GM10847 (cell line): ENCODE data around the gene CMIP.

Source experiments
- POLR2A ChIP-seq: IDR thresholded peaks from 2 replicates; pipeline ENCODE4 v1.6.1; 2011; ENCODE audit not compliant: insufficient read length; ENCODE audit errors: extremely low read depth

CMIP gene

GRCh38 chr16:81595629-81596292 lies 151.2 kb downstream of the CMIP start:
- no peak for TF ChIP-seq POLR2A

GRCh38 chr16:81597079-81597658 lies 152.6 kb downstream of the CMIP start:
- TF ChIP-seq POLR2A, result no peak

GRCh38 chr16:81598083-81598482 lies 153.5 kb downstream of the CMIP start:
- no peak for TF ChIP-seq POLR2A

GRCh38 chr16:81599034-81599744 lies 154.6 kb downstream of the CMIP start:
- no peak for TF ChIP-seq POLR2A

- TF ChIP-seq POLR2A, result no peak
Observed at GRCh38 chr16:81600275-81600674, 155.7 kb downstream of the CMIP start.

GRCh38 chr16:81601008-81601428 lies 156.4 kb downstream of the CMIP start:
- no peak for TF ChIP-seq POLR2A

- TF ChIP-seq POLR2A, result no peak
Observed at GRCh38 chr16:81601601-81602255, 157.1 kb downstream of the CMIP start.

GRCh38 chr16:81602256-81602776 lies 157.7 kb downstream of the CMIP start:
- no peak for TF ChIP-seq POLR2A

- no peak for TF ChIP-seq POLR2A
Observed at GRCh38 chr16:81602792-81603191, 158.2 kb downstream of the CMIP start.

- TF ChIP-seq POLR2A, result no peak
Observed at GRCh38 chr16:81604960-81605383, 160.4 kb downstream of the CMIP start.

GRCh38 chr16:81606039-81606438 lies 161.4 kb downstream of the CMIP start:
- TF ChIP-seq POLR2A, result no peak

- no peak for TF ChIP-seq POLR2A
Observed at GRCh38 chr16:81607006-81607405, 162.4 kb downstream of the CMIP start.

GRCh38 chr16:81607805-81608522 lies 163.4 kb downstream of the CMIP start:
- TF ChIP-seq POLR2A, result no peak

GRCh38 chr16:81608523-81609209 lies 164.1 kb downstream of the CMIP start:
- TF ChIP-seq POLR2A, result no peak
